ENCODE results near the gene TACC3. TPM values are rescaled to one million over a fixed set of nuclear protein-coding genes. Genes with fewer than 3 reads are reported as not detected.

The TACC3 gene
- 10 to 100 TPM; 14.9 to 41.3 (median 19.6) TPM for total RNA-seq

GRCh38 chr4:1721003-1721665 lies at the start of gene TACC3, which contains the start of gene TMEM129:
Gene TACC3 (plus strand): TSS chr4:1721521. CDS start chr4:1723422, 1,901 bp downstream.
Gene TMEM129 (minus strand): TSS chr4:1721323. CDS start chr4:1720837, 486 bp downstream.
- 0% methylated on average over 8 to 21 of the region's 83 CpGs for WGBS, 2 donors
- TF ChIP-seq POLR2A (IDR thresholded peaks at IDR 0.05) (peak in 3 of 4 donors; percentile 42 to 67 (median 63)), CTCF (IDR thresholded peaks at IDR 0.05) (peak in 1 of 6 experiments; percentile 11)
- H3K4me3 ChIP-seq: peak within 1 kb of the TSS; percentile 77 to 89 (median 86)
- peaks cover 8 to 30% (median 9%) of the 10 kb centered on the region in 3 donors for H3K36me3 ChIP-seq
- DNase-seq: peak; percentile 76
- H3K27me3 ChIP-seq: no peaks in the 10 kb centered on the region
- peaks cover 49 to 68% (median 49%) of the 10 kb centered on the region in 3 donors for H3K4me1 ChIP-seq
- intact Hi-C loops (cut with DNase I): no loop called here
- H3K27ac ChIP-seq: peak within 1 kb of the TSS; percentile 93 to 99 (median 94)
- no peaks in the 10 kb centered on the region for H3K9me3 ChIP-seq

DNA sequence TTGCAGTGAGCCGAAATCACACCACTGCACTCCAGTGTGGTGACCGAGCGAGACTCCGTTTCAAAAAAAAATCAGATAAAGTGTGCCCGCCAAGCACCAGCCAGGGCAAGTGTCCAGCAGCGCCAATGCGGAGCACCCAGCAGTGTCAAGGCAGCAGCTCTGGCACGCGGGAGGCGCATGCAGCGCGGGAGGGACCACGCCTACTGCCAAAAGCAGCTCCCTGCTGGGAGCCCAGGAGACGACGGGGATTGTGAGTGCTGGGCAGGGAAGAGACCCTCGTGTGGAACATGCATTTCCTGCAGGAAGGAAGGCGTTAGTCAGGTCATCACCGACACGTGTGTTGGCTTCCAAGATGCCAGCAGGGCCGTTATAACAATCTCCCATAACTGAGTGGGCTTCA lies 47.6 kb upstream of the TACC3 start:
- Histone ChIP-seq H3K9me3 (no peaks in the 10 kb centered on the region), H3K4me1 (no peaks in the 10 kb centered on the region), H3K27ac (no peak overlapping the region), H3K27me3 (no peaks in the 10 kb centered on the region), H3K36me3 (no peaks in the 10 kb centered on the region), H3K4me3 (no peak overlapping the region)
- TF ChIP-seq CTCF (IDR thresholded peaks at IDR 0.05): no peak
- no peak for TF ChIP-seq POLR2A (IDR thresholded peaks at IDR 0.05)
- intact Hi-C loops (cut with DNase I): no loop called here
- no peak for DNase-seq
- WGBS, 2 donors: 80 to 85% methylated on average over 12 to 16 of the region's 20 CpGs

- Histone ChIP-seq H3K27me3 (no peaks in the 10 kb centered on the region), H3K27ac (no peak overlapping the region), H3K9me3 (no peaks in the 10 kb centered on the region), H3K4me1 (no peaks in the 10 kb centered on the region), H3K36me3 (no peaks in the 10 kb centered on the region), H3K4me3 (no peak overlapping the region)
- intact Hi-C loops (cut with DNase I): no loop called here
- TF ChIP-seq POLR2A (IDR thresholded peaks at IDR 0.05) (no peak), CTCF (IDR thresholded peaks at IDR 0.05) (no peak)
- 78 to 86% methylated on average over 6 of the region's 9 CpGs for WGBS, 2 donors
- no peak for DNase-seq
Measured at GRCh38 chr4:1674682-1675081, 46.6 kb upstream of the TACC3 start.

DNA sequence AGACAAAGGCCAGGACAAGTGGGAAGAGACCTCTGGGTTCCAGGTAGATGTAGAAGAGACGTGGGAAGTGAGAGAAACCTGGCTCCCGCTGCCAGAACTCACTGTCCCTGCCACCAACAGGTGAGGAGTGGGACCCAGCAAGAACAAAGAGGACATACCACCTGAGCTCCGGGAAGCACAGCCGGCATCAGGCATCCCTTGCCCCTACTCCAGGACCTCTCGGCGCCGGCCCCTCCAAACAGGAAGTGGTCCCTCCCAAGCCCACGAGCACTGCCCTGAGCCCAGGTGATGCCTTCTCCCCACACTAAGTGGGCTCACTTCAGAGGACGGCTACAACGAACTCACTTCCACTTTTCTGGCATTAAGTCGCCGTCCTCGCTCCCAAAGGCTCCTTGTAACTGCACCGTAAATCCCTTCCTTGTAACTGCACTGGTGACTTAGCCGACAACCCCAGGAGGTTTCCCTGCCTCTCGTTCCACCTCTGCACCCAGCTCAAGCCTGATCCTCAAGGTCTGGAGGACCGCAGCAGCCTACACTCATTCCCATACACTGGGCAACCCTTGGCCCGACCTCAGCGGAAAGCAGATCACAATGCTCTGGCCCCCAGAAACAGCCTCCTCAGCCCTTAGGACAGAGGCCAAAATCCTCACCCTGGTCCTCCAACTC lies 46.1 kb upstream of the TACC3 start:
- Histone ChIP-seq H3K4me1 (no peaks in the 10 kb centered on the region), H3K36me3 (no peaks in the 10 kb centered on the region), H3K4me3 (no peak overlapping the region), H3K27me3 (no peaks in the 10 kb centered on the region), H3K9me3 (no peaks in the 10 kb centered on the region), H3K27ac (no peak overlapping the region)
- no peak for TF ChIP-seq CTCF (IDR thresholded peaks at IDR 0.05)
- no peak for TF ChIP-seq POLR2A (IDR thresholded peaks at IDR 0.05)
- intact Hi-C loops (cut with DNase I): no loop called here
- no peak for DNase-seq
- 63 to 78% methylated on average over 11 to 17 of the region's 19 CpGs for WGBS, 2 donors

GRCh38 chr4:1675802-1676137 lies 45.6 kb upstream of the TACC3 start:
- Histone ChIP-seq H3K9me3 (no peaks in the 10 kb centered on the region), H3K27ac (no peak overlapping the region), H3K4me3 (no peak overlapping the region), H3K36me3 (no peaks in the 10 kb centered on the region), H3K4me1 (no peaks in the 10 kb centered on the region), H3K27me3 (no peaks in the 10 kb centered on the region)
- DNase-seq: no peak
- TF ChIP-seq CTCF (IDR thresholded peaks at IDR 0.05) (no peak), POLR2A (IDR thresholded peaks at IDR 0.05) (no peak)
- intact Hi-C loops (cut with DNase I): no loop called here
- WGBS, 2 donors: 99 to 100% methylated on average over 1 to 7 of the region's 10 CpGs

All from esophagus squamous epithelium (tissue), 5 donors.